Measurements from ENCODE around the gene NAV3.

The NAV3 gene

GRCh38 chr12:77995436-77996167, 164.9 kb downstream of the NAV3 start:
- no peak for DNase-seq

- DNase-seq = no peak
Observed at GRCh38 chr12:77996670-77997069, 166.0 kb downstream of the NAV3 start.

DNA sequence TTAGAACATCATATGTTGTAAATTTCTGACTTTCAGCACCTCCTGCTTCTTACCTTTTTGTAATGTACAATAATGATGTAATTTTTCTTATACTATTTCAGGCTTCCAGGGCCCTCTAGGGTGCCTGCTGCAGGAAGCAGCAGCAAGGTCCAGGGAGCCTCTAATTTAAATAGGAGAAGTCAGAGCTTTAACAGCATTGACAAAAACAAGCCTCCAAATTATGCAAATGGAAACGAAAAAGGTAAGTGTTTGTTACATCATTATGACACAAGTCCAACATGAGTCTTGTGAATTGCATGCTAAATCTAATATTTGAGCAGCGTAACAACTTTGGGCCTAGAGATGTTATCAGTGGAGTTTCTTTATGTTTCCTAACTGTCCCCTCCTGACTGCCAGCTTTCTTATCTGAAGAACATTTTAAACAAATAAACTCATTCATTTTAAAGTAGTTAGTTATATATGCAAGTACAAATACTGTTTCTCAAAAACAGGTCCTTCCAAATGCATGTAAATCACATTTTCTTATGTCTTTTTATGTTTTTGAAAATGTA, 167.6 kb downstream of the NAV3 start:
- no peak for DNase-seq

DNA sequence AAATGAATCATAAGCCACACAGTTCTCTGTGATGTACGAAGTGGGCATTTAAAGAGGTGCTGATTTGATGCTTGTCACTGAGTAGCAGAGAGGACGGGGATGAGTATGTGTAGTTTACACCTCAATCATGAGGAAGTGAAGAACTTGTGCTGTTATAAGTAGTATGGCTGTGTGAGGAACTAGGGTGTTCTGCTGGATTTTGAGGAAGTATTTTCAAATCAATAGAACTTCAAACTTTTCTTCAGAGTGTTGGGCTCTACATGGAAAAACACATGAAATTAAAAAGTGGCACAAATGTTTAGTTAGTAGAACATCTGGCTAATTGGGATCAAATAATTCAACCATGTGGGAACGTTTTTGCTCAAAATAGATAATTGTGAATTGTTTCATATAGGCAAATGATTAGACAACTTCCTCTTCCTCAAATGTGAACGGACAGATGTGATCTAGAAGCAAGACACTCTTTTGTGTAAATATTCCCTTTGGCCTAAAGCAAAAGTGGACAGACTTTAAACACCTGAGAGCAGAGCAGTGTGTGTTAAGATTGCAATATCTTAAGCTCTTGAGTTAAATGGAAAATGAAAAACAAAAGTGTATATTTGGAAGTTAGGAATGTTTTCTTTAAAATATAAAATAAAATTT, 168.5 kb downstream of the NAV3 start:
- DNase-seq = no peak

DNA sequence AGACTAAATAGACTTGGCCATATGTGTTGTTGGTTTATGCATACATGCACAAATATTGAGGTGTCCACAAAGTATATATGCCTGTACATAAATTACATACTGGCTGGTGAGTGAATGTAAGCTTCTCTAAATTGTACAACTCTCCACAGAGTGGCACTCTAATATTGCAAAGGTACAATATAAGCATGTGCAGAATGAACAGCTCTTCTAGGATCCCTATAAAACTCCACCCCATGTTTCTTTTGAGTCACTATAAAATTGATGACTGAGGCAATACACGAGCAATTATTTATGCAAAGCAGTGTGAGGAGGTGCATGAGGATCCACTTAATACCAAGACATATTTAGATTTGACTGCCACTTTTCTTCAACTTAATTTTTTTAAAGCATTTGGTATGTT, 172.2 kb downstream of the NAV3 start:
- no peak for DNase-seq

- DNase-seq = no peak
Observed at GRCh38 chr12:78004249-78005093, 173.8 kb downstream of the NAV3 start.

- no peak for DNase-seq
Observed at GRCh38 chr12:78005094-78005492, 174.4 kb downstream of the NAV3 start.

DNA sequence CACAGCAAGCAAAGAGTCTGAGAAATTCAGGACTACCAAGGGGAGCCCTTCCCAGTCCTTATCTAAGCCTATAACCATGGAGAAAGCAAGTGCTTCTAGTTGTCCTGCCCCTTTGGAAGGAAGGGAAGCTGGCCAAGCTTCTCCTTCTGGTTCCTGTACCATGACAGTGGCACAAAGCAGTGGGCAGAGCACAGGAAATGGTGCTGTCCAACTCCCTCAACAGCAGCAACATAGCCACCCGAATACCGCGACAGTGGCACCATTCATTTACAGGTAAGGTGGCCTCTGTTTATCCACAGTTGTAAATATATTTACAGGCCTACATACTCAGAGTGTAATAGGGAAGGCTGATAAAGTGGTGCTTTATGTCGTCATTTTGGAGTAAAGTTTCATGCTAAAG, 176.5 kb downstream of the NAV3 start:
- DNase-seq = no peak

GRCh38 chr12:78009031-78009430, 178.3 kb downstream of the NAV3 start:
- no peak for DNase-seq

DNA sequence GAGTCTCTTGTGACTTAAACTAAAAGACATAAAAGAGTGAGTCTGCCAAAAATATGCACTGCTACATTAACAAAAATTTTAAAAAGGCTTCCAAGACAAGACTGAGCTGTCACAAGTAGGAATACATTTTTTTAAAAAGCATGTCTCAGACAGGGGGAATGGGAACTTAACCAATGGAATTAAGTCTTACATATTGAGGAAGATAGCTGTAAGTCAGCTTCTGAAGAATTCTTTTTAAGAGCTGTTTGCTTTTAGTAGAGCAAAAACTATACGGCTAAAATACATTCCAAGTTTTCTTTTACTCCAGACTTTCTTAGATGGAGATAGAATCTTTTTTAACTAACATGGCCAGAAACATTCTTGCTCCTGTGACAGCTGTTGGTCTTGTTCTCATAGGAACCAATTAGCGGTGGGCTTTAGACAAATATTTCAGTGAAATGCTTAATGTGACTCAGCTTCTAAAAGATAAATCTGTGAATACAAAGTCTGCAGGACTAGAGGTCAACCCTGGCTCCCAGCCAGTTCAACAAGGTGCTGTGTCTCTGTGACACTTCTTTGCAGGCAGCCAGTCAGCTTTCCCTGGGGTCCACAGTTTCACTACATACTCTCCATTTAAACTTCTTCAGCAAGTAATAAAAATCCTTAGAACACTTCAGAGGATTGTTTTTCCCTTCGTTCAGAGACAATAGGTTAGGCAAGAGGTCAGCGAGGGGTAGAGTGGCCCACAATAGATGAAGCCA, 187.6 kb downstream of the NAV3 start:
- DNase-seq = no peak

- DNase-seq = no peak
Observed at GRCh38 chr12:78018939-78019338, 188.2 kb downstream of the NAV3 start.

DNA sequence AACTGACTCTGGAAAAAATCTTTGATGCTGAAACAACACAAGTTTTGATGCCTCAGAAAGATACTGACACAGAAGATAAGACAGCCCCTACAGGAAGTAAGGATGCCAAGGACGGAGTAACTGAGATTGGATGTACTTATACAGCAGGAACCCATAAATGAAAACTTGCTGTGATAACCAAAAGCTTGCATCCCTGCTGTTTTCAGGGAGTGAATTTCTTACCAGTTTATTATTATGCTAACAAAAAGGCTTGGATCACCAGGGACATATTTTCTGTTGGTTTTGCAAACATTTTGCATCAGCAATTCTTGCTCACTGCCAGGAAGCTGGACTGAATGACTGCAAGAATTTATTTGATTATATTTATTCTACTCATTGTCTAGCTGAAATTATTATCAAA, 197.7 kb downstream of the NAV3 start:
- DNase-seq = no peak

DNA sequence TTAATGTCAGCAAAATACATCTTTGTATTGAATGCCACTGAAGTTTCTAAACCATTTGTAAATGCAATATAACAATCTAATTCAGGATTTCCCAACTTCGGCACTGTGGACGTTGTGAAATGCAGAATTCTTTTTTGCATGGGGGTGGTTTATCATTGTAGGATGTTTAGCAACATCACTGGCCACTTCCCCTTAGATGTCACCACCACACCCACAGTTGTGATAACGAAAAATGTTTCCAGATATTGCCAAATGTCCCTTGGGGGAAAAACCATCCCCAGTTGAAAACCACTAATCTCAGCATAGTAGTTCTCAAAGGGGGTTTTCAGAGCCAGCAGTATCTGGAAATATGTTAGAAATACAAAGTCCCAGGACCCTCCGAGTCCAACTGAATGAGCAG, 203.3 kb downstream of the NAV3 start:
- DNase-seq = no peak

DNA sequence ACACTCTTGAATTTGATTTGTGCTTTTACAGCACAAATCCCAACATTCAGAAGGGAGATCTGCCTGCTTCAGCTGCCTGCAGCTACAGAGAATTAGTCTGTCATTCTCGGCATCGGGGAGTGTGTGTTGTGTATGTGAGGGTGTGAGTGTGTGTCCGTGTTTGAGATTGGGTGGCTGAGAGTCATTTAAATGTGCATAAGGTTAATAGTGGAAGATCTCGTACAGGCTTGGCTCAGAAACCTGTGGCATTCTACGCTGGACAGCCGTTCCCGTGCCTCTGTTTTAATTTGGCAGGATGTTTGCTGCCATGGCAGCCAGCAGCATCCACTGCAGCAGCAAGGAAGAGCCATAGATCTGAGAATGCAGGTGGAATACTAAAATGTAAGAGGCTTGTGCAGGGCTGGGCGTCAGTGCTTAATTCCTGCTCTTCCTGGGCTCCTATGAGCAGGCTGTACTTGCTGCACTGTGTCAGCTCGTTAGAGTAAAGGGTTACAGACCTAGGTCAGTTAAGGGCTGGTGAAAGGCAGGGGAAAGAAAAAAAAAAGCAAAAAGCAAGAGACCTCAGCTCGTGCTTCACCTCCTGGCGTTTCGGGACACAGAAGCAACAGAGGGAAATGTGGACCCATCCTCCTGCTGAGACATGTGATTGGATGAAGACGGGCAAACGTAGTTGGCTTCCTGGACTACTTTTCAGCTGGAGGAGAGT, 205.4 kb downstream of the NAV3 start:
- no peak for DNase-seq

GRCh38 chr12:78036874-78037273, 206.2 kb downstream of the NAV3 start:
- DNase-seq = no peak

GRCh38 chr12:78037707-78038106, 207.0 kb downstream of the NAV3 start:
- DNase-seq = no peak

DNA sequence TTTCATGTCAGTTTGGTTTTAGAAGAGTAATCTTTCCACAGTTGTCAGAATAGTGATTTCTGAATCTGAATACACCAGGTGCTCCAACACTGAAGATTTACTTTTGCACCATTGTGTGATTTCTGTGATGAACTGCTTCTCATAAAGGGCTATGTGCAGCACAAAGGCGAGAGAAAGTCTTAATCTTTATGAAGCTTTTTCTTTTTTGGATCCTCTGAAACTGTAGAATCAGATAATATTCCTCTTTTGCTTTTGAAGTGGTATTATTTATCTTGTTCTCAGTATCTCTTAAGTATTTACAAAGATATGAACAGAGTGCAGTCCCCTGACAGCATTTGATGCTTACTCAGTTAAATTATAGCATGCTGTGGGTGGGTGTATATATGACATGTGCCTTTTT, 207.8 kb downstream of the NAV3 start:
- DNase-seq = no peak

DNA sequence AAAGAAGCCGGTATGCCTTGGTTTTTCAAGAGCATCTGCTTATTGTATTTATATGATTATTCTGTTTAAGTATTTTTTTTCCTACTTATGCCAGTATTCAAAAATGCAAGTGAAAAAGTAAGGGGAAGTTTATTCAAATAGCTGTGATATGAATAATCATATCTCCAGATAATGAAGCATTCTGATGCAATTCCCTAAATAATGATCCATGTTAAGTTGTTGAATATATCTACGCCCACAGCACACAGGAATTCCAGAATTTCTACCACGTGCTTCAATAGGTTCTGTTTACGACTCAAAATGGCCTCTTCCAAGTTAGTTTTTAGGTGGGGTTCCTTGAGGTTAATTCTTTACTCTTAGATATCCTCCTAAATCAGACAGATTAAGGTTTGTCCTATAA, 208.3 kb downstream of the NAV3 start:
- DNase-seq = no peak

- no peak for DNase-seq
Observed at GRCh38 chr12:78040111-78040510, 209.4 kb downstream of the NAV3 start.

- no peak for DNase-seq
Observed at GRCh38 chr12:78050790-78051189, 220.1 kb downstream of the NAV3 start.

- no peak for DNase-seq
Observed at GRCh38 chr12:78055545-78055944, 224.9 kb downstream of the NAV3 start.

- DNase-seq = no peak
Observed at GRCh38 chr12:78057075-78057474, 226.4 kb downstream of the NAV3 start.

All from activated CD8-positive, alpha-beta memory T cell treated with anti-CD3 and anti-CD28 coated beads, Interleukin-2, amount 50 U/mL, for 4 hours (primary cell).